HG03139 (cell line): ENCODE measurements around the gene QRSL1.
"Not testable (repeated sequence)": the region's sequence is repeated elsewhere in the genome, so short reads cannot be mapped to it uniquely, and the experiment has no call there.

Experiments
- ATAC-seq: cut with Tn5 transposase; IDR thresholded peaks from one replicate; pipeline ENCODE4 v1.9.1; 2021; ENCODE audit not compliant: unreplicated experiment

QRSL1 gene

GRCh38 chr6:106629103-106629858 is at the start of gene QRSL1, which contains the start of gene RTN4IP1:
Gene QRSL1, plus strand, starts transcription at chr6:106629578. Its CDS starts 104 bp downstream, at chr6:106629682.
Gene RTN4IP1, minus strand, starts transcription at chr6:106629498. Its CDS starts 477 bp downstream, at chr6:106629021.
- ATAC-seq = peak; percentile 65

DNA sequence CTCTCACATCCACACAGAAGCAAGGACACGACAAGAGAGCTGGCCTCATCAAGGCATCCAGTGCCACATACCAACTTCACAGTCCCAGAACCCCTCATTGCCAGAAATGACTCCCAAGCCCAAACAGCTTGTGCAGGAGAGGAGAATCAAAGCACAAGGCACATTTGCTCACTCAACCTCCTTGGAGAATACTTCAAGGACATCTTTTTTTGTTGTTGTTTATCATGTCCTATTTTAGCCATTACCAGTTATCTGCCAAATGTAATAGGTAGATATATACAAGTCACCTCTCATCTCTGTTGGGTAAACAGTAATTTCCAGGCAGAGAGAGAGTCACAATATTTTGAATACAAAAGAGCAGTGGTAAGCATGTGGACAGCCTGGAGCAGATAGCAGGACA is 47.9 kb upstream of the QRSL1 start:
- no peak for ATAC-seq

- no peak for ATAC-seq
Measured at GRCh38 chr6:106586815-106587415, 42.5 kb upstream of the QRSL1 start.

- ATAC-seq = not testable (repeated sequence)
Measured at GRCh38 chr6:106588937-106589336, 40.4 kb upstream of the QRSL1 start.

GRCh38 chr6:106591111-106591825 is 38.1 kb upstream of the QRSL1 start:
- ATAC-seq = no peak

- no peak for ATAC-seq
Measured at GRCh38 chr6:106599440-106599839, 29.9 kb upstream of the QRSL1 start.

DNA sequence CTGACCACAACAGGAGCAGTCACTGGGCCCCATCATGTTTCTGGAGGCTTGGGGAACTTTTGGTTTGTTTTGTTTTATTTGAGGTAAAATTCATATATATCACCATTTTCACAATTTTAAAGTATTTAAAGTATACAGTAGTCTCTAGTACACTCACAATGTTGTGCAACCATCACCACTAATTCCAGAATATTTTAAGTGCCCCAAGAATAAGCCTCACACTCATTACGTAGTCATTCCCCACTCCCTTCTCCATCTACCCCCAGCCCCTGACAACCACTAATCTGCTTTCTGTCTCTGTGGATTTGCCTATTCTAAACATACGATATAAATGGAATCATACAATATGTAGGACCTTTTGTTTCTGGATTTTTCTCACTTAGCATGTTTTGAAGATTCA is 29.0 kb upstream of the QRSL1 start:
- ATAC-seq = no peak

DNA sequence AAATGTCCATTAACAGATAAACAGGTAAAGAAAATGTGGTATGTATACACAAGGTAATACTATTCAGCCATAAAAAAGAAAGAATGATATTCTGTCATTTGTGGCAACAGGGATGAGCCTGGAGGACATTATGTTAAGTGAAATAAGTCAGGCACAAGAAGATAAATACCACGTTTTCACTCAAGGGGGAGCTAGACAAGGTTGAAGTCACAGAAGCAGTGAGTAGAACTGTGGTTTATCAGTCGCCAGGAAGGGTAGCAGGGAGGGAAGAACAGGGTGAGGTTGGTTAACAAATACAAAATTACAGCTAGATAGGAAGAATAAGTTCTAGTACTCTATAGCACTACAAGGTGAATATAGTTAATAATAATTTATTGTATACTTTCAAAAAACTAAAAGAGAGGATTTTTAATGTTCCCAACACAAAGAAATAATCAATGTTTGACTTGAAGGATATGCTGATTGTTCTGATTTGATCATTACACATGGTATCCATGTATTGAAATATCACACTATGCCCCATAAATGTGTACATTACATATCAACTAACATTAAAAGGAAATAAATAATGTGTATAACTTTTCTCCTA is 21.2 kb upstream of the QRSL1 start:
- peak; percentile 53 for ATAC-seq

DNA sequence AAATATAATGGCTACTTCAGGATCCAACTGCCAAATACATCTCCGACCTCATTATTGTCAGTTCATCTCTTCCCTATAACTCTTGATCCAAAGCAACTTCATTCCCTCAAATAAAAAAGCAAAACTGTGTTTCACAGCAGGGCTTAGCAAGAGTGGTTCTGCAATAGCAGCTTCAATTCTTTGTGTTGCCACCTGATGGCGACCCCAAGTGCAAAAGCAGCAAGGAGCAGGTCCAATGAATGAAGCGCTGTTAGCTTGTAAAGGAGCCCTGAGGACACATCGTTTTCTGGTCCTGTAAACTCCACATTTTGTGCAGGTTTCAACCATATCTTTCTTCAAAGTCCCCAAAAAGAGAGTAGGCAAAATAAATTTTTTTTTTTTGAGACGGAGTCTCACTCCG is 19.7 kb upstream of the QRSL1 start:
- no peak for ATAC-seq

- ATAC-seq = no peak
Measured at GRCh38 chr6:106611030-106611429, 18.3 kb upstream of the QRSL1 start.

DNA sequence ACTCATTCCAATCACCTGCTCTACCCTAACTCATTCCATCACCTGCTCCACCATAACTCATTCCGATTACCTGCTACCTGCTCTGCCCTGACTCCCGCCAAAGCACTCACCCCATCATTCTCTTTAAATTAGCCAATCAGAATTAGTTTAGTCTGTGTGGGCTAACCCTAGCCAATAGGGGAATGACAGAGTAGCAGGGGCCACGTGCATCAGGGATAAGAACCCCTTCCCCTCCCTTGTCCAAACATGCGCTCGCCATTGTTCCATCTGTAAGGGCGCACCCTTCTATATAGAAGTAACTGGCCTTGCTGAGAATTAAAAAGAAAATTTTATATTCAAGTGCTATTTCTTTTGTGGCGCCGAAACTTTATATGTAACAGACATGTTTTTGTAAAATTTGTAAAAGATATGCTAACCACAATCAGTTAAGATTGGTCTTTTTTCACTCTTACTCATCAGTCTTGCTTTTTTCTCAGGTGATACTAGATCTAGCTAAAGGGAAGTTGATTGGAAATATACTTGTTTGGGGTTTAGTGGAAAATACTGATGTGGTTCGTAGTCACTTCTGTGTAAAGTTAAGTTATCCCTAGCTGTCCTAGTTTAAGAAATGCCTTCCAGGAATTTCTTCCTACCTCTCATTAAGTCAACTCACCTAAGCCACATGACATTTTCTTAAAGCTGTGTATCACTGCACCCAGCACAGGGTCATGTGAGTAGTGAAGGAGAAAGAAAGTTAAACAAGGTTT is 16.5 kb upstream of the QRSL1 start:
- no peak for ATAC-seq

- ATAC-seq = no peak
Measured at GRCh38 chr6:106613590-106613989, 15.8 kb upstream of the QRSL1 start.

DNA sequence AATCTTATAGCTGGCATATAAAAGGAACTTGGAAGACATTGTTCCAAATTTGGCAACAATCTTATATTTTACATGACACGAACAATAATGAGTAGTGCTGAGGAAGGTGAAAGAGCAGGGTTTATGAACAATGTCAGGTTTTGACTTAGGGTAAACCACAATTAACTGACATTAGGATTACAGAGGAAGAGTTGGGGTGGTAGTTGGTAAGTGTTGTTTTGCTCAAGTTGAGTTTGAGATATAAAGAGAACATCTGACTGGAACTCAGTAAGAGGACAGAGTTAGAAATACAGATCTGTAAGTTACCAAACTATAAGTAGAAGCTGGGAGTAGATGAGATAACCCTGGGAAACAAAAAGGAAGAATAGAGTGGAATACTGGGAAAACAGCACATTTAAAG is 15.2 kb upstream of the QRSL1 start:
- no peak for ATAC-seq

GRCh38 chr6:106614592-106615257 is 14.7 kb upstream of the QRSL1 start:
- no peak for ATAC-seq

DNA sequence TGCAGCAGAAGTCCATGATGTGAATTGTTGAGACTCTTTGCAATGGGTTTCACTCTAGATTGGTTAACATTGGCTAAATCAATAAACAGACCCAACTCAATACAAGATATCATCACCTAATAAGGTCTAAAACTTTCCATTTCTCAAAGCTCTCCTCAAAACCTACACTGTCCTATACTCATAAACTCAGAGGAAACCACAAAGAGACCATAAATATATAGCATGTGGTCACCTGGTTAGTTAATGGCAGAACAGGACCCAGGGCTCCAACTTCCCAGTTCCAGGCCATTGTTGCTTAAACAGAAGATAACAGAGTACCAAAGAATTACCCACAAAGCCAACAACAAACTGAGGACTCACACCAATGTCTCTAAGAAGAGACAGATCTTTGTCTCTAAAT is 12.1 kb upstream of the QRSL1 start:
- peak; percentile 77 for ATAC-seq

DNA sequence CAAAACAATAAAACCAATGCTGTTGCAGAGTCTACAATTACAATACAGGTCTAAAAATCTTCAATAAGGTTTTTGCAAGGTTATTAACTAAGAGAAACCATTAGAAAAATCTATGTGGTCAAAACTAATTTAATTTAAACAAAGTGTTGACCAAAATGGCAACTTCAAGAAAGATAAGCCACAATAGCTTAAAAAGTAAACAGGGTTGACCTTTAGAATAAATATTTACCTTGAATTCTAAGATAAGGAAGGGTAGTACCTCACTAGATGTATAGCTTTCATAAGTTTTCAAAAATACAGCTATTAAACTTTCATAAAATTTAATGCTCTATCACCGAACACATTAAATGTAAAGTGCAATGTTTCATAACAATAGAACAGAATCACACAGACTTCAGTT is 11.5 kb upstream of the QRSL1 start:
- ATAC-seq = no peak

DNA sequence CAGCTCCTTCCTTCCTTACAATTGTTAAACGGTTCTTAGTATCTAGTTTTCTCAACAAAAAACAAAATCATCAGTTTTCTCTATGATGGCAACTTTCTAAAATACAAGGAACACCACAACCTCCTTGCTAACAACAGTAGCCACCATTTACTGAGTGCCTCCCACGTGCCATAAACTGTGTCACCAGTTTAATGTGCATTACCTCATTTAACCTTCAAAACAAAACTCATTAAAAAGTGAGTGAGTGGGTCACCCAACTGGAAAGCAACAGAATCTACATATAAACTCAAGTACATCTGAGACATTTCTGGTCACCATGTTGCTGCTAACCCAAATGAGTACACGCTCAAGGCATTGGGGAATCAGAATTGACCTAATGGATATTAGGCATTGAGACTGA is 11.1 kb upstream of the QRSL1 start:
- no peak for ATAC-seq

DNA sequence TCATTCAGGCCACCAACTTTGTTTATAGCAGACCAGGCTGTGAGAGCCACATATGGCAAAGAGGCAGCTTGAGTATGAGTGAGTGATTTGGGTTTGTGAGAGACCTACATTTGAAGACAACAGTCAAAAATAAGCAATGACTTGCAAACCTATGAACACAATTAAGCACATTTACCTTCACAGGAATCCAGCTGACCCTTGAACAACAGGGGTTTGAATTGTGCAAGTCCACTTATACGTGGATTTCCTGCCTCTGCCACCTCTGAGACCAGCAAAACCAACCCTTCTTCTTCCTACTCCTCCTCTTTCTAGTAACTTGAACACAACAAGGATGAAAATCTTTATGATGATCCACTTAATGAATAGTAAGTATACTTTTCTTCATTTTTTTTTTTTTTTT is 10.2 kb upstream of the QRSL1 start:
- ATAC-seq = no peak

DNA sequence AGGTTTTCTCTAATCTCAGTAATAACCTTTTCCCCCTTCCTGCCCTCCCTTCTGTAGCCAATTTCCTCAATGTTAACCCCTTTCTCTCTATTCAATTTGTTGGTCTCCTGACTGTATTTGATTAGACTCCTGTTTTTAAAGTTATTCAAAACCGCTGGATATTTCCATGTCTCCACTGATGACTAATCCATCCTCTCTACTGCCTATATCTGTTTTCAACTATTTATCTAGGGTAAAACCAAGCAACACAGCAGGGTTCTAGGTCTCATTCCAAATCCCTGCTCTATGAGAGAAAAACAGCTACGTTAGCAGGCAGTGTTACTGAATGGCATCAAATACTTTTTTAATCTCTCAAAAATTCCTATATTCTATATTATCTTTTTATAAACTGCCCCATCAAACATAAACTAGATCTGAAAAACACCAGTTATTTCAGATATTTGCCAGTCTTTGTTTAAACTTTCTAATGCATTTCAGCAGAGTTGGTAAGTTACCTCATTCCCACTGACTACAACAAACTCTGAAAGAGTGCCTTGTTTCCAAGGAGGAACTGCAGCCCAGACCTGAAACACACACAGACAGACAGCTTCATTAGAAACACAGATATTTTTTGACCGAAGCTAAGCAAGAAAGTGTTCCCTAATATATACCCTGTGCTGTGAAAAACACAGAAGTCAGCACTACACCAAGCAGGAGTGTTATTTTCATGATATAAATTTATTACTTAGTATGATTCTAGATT is 8.3 kb upstream of the QRSL1 start:
- ATAC-seq = no peak

DNA sequence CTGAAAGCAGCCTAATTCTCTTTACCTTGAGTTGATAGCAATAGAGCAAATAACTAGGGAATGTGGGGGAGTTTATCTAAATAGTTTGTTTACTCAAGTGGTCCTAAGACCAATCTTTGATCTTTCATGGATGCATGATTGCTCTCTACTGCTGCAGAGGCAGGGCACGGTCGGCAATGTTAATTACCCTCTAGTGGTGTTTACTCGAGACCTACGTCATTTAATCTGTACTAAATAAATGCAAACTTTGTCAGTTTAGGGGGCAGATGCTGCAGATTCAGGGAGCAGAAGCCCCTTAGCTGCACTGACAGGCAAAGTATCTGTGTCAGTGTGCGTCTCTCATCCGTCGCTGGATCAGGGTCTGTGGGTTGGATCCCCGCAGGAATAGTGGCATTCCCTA is 7.0 kb upstream of the QRSL1 start:
- no peak for ATAC-seq
